DMS153 treated with DMSO at 0.1 percent for 48 hours (cell line): ENCODE results near the gene DCT.

Source experiments
- DNase-seq: peaks from one replicate; lab custom pipeline; 2025; ENCODE audit not compliant: unreplicated experiment; lab: John Stamatoyannopoulos, UW

DCT gene

GRCh38 chr13:94399812-94400211, 79.7 kb downstream of the DCT start:
- DNase-seq, result no peak

GRCh38 chr13:94395860-94396259, 83.6 kb downstream of the DCT start:
- no peak for DNase-seq

GRCh38 chr13:94394723-94395122, 84.8 kb downstream of the DCT start:
- DNase-seq, result no peak

- DNase-seq, result no peak
Observed at GRCh38 chr13:94390881-94391280, 88.6 kb downstream of the DCT start.

- no peak for DNase-seq
Observed at GRCh38 chr13:94389604-94390351, 89.7 kb downstream of the DCT start.

DNA sequence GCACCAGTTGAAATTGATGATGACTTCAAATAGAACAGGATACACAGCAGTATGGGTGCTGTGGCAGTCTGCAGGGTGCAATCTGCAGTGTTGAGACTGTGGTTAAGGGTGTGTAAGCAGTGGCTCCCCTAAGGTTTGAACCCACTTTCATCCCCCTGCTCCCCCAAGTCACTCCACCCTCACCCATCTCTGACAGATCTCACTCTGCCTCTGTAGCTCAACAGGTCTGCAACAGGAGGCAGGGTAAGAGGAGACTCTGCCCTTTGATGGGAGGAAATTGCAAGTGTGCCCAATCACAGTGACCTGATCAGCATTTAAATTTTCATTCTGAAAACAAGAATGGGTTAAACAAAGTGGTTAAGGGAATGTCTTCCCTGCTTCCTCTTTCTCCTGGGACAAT, 92.4 kb downstream of the DCT start:
- DNase-seq, result no peak
